ENCODE measurements around the gene MFSD11.
A peak's percentile ranks its signal among the peaks of the same experiment; 100 is the strongest.
"Not testable (repeated sequence)": the region's sequence is repeated elsewhere in the genome, so short reads cannot be mapped to it uniquely, and the experiment has no call there.

Gene MFSD11

DNA sequence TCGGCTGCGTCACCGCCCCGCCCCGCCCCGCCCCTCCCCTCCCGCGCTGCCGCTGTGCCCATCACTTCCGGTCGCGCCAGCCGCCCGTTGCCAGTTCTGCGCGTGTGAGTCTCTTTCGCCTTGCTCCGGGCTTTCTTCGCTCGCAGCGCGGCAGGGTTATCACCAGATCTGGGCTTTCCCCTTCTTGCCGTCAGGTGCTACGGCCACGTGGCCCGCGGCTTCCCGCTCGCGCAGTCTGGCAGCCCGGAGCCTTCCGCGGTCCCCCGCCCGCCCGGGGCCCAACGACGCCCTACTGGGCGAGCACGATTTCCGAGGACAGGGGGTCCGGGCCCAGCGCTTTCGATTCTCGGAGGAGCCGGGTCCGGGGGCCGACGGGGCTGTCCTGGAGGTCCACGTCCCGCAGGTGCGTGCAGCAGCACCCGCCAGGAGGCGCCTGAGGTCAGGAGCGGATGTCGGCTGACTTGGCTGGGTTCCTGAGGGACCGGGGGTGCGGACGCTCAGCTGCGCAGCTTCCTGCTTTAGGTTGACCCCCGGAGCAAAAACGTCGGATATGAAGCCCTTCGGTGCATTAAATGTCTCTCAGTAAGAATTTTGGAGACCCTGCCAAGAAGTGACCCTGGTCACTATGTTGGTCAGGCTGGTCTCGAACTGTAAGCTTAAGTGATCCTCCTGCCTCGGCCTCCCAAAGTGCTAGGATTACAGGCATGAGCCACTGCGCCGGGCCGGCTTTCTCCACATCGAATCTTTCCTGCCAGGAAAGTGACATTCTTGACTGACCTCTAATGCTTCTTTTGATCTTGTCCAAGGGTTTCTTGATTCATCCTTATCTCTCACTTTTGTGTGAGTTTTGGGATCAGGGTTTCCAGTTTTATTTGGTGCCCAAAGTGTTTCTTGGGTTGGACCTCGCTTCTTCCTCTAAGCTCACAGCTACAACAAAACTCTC is 10.9 kb upstream of the MFSD11 start, which contains the start of gene METTL23:
Gene METTL23 (plus strand): TSS at position 64 of the 943 bp plus-strand sequence. CDS start 2,872 bp downstream, outside the sequence.
- DNase-seq (ENCODE audit: low read depth in 2 of 2) = peak in 1 of 2 donors; percentile 62

DNA sequence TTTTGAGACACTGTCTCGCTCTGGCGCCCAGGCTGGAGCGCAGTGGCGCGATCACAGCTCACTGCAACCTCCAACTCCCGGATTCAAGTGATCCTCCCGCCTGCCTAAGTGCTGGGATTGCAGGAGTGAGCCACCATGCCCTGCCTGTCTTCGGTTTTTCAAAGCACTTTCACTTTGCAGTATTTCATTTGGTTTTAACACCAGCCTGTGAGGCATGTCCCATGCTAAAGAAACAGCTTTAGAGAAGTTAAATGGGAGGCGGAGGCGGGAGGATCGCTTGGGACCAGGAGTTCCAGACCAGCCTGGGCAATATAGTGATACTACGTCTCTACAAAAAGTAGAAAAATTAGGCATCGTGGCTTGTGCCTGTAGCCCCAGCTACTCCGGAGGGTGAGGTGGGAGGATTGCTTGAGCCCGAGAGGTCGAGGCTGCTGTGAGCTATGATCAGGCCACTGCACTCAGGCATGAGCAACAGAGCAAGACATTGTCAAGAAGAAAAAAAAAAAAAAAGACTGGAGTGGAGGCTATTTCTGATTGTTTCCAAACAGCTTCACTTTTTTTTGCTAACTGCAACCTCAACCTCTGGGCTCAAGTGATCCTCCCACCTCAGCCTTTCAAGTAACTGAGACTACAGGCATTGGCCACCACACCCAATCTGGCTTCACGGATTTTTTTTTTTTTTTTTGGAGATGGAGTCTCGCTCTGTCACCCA is 10.0 kb upstream of the MFSD11 start:
- DNase-seq (ENCODE audit: low read depth in 2 of 2) = no peak

DNA sequence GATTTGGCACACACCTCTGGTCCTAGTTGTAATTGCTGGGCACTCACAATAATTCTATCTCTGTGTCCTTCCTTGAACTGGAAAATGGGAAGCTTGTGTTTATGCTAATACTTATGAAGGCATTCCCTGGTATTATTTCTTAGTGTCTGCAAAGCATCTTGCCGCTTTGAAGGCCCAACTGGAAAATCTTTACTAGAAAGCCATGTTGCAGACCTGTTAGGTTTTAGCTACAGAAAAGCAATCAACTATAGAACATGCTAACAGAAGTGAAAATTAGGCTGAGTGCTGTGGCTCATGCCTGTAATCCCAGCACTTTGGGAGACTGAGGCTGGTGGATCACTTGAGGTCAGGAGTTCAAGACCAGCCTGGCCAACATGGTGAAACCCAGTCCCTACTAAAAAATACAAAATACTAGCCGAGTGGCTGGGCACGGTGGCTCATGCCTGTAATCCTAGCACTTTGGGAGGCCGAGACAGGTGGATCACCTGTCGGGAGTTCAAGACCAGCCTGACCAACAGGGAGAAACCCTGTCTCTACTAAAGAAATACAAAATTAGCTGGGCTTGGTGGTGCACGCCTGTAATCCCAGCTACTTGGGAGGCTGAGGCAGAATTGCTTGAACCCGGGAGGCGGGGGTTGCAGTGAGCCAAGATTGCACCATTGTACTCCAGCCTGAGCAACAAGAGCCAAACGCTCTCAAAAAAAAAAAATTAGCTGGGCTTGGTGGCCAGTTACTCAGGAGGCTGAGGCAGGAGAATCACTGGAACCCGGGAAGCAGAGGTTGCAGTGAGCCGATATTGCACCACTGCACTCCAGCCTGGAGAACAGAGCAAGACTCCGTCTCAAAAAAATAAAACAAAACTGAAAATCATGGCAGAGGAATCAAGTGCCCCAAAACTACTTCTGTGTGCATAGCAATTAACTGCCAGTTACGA is 5.9 kb upstream of the MFSD11 start:
- not testable (repeated sequence) for DNase-seq (ENCODE audit: low read depth in 2 of 2)

DNA sequence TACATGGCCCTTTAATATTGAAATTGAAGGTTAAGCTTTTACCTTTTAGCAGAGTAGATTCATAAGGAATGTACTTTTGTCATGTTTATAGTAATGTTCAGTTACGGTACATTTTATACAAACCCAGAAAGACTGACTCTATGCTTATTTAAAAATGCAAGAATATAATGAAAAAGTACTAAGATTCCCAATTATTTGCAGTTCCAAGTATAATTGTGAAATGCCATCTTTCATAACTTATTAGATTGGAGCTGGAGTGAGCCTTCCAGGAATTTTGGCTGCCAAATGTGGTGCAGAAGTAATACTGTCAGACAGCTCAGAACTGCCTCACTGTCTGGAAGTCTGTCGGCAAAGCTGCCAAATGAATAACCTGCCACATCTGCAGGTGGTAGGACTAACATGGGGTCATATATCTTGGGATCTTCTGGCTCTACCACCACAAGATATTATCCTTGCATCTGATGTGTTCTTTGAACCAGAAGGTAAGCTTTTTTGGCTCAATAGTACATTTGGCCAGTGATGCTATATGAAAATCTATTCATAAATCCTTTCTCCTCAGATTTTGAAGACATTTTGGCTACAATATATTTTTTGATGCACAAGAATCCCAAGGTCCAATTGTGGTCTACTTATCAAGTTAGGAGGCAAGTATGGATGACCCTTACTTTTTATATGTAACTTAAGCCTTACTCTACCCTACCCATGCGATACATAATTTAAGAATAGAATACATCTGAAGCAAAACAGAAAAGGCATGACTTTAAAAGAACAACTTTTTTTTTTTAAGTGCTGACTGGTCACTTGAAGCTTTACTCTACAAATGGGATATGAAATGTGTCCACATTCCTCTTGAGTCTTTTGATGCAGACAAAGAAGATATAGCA is 4.9 kb upstream of the MFSD11 start:
- DNase-seq (ENCODE audit: low read depth in 2 of 2) = no peak

DNA sequence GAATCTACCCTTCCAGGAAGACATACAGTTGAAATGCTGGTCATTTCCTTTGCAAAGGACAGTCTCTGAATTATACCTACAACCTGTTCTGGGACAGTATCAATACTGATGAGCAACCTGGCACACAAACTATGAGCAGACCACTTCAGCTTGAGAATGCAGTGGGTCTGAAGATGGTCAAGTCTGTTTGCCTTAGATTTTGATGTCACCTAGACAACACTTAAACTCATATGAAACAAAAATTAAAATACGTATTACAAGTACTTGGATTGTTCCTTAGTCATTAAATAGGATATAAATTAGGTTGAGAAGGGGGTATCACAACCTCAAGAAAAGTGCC is 4.3 kb upstream of the MFSD11 start:
- no peak for DNase-seq (ENCODE audit: low read depth in 2 of 2)

DNA sequence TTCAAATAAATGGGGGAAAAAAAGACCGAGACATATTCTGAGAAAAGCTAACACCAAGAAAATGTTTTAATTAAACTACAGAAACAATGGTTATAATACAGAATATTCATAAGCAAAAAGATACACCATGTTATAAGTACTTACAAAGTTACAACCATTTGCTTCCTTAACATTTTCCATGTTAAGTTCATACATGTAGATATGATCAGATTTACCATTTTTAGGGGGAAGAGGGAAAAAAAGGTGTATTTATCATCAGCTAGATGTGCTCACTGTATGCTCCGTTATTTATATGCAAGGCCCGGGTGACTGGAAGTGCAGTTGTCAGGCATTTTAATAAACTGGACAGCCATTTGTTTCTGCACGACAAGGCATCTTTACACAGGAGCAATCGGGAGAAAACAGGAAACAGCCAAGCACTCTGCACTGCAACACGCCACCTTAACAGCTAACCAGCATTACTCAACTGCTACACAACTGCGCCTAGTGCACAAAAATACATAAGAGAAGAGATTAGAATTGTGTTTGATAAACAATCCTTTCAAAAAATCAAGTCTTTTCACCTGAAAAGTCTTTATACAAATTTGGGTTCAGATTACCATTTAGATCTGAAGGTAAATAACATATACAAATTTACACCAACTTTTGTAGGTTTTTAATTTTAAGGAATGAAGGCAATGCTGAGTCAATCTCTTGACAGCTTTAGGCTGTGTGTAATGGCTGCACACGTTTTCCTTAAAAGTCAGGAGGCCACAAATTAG is 3.7 kb upstream of the MFSD11 start:
- no peak for DNase-seq (ENCODE audit: low read depth in 2 of 2)

DNA sequence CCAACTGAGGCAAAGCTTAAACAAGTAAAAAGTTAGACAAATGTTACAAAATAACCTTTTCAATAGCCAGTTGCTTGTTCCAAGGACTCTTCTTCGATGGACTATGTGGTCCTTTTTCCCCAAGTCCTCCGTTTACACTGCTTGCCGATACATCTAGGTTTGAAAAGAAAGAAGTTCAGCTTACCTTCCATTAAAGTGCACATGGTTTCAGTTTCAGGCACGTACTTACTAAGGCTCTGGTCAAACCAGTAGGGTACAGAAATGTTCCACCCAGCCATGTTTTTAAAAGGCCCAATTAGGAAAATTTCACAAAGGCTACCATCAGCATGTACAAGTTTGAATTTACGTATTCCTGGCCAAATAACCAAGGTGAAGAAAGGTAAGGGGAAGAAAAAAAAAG is 2.9 kb upstream of the MFSD11 start:
- DNase-seq (ENCODE audit: low read depth in 2 of 2) = no peak

DNA sequence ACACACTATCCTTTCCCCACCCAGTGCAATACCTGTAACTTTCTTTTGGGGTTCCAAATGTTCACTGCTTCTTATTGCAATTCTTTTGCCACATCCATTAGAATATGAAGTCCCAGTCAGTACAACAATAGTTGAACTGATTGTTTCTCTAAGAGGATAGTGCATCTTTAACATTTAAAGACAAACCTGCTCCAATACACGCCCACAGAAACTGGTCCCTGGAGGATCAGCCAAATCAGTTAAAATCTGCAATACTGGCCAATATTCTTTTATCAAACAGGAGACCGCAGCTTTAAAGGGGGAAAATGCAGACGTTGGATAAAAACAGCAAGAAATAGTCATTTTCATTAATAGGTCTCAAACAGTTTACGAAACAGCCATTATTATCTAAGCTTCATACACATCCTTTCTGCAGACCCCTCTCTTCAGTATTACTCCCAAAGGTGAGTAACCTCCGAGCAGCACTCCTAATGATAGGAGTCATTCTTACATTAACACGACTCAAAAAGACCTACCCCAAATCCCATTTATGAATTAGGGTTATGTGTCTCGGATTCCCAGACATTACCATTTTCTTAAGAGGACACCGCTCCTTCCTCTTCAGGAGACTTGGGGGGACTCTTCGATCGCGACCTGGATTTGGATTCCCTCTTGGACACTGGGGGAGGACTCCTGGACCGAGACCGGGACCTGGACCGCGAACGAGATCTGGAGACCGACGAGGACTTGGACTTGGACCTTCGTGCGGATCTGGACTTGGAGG is 2.2 kb upstream of the MFSD11 start:
- no peak for DNase-seq (ENCODE audit: low read depth in 2 of 2)

DNA sequence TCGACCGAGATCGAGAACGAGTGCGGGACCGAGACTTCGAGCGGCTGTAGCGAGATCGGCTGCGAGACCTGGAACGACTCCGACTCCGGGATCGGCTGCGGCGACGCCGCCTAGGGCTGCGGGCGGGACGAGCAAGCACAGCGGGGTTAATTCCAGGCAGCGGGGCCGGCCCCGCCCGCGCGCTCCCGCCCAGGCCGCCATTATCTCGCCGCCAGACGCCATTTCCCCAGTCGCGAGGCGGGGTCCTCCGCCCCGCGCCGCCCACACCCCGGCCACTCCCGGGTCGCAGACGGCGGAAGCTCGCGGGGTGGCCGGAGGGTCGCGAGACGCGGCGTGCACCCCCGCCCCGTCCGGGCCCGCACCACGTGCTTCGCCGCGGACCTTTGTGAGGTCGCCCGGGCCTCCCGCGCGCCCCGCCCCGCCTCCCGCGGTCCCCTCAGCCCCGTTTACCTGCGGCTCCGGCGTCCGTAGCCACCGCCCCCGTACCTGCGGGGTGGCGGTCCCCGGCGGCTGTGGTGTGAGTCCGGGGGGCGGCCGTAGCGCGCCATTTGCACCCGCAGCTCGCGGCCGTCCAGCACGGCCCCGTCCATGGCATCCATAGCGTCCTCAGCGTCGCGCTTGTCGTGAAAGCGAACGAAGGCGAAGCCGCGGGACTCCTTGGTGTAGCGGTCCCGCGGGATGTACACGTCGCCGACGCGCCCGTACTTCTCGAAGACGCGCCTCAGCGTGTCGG is 1.4 kb upstream of the MFSD11 start:
- no peak for DNase-seq (ENCODE audit: low read depth in 2 of 2)

DNA sequence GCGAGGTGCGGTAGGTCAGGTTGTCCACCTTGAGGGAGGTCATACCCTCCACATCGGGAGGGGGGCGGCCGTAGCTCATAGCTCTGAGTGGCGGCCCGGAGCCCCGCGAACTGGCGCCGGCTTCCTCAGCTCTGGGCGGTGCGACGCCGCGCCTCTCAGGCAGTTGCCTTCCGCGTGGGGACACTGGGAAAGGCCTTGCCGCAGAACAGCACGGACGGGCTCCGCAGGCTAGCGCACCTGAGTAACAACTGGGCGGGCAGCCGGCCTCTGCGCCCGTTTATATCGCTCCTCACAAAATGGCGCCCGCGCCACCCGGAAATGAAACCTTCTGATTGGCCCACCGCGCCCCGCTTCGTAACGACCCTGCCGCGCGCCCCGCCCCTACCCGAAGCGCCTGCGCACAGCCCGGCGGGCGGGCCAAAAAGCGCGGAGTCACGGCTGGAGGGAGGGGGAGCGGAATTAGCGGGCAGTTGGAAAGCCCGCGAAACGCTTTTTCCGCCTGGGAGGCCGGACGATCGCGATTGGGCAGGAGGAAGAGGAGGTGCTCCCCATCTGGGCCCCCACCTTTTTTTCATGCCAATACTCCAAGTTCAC is 740 bp upstream of the MFSD11 start, which contains the start of gene SRSF2:
Gene SRSF2 (minus strand): TSS at position 250 of the 594 bp plus-strand sequence. CDS start 171 bp downstream, at position 79.
- DNase-seq (ENCODE audit: low read depth in 2 of 2) = peak; percentile 96 to 97

DNA sequence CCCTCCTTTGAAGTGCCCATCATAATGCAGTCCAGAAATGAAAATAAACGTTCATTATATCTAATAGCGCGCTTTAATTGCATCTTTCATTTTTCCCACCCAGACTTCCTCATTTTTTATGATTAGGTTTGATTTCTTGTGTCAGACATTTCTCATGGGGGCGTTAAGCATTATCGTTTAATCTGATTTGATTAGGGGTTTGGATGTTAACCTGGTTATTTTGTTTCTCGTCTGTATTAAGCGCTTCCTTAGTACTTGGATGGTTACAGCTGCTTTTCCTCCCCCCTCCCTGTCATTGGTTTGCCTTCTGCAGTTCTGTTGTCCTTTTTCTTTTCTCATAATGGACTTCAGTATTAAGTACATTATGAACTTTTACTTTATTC is 540 bp downstream of the MFSD11 start:
- DNase-seq (ENCODE audit: low read depth in 2 of 2) = no peak

DNA sequence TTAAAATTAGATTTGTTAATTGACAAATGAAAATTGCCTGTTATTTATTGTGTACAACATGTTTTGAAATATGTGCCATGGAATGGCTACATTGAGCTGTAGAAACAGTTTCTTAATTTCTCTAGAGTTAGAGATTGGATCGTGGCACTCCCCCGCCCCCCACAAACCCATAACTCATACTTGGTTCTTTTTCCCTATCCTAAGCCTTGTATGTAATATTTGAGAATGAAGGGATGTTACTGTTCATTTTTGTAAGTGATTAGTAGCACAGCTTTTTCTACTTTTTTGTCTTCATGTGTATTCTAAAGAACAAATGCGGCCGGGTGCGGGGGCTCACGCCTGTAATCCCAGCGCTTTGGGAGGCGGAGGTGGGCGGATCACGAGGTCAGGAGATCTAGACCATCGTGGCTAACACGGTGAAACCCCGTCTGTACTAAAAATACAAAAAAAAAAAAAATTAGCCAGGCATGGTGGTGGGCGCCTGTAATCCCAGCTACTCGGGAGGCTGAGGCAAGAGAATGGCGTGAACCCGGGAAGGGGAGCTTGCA is 1.7 kb downstream of the MFSD11 start:
- not testable (repeated sequence) for DNase-seq (ENCODE audit: low read depth in 2 of 2)

DNA sequence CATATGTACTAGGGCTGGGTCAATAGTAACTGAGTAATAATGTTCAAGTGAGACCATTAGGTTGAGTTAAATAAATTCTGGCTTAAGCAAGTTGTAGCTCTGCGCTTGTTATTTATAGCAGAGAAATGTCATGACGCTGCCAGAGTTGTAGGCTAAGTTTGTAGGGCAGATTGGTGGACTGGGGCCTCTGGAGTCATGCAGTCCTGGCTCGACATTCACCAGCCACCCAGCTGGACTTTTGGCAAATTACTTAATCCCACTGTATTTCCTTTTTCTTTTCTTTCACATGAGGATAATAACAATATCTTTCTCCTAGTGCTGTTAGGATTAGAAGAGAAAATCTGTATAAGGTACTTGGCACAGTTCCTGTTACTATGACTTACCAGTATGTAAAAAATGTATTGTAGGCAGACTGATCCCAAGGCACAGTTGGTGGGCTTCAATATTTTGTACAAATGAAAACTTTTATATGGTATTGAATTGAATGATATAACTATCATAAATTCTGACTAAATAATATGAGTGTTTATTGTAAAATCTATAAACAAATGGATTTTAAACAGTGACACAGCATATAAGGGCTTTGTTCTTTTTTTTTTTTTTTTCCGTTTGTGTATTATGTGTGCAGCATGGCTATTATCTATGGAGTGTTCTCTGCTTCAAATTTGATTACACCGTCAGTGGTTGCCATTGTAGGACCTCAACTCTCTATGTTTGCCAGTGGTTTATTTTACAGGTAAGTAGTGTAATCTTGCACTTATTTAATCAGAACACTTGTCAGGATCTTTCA is 2.6 kb downstream of the MFSD11 start:
- DNase-seq (ENCODE audit: low read depth in 2 of 2) = no peak

DNA sequence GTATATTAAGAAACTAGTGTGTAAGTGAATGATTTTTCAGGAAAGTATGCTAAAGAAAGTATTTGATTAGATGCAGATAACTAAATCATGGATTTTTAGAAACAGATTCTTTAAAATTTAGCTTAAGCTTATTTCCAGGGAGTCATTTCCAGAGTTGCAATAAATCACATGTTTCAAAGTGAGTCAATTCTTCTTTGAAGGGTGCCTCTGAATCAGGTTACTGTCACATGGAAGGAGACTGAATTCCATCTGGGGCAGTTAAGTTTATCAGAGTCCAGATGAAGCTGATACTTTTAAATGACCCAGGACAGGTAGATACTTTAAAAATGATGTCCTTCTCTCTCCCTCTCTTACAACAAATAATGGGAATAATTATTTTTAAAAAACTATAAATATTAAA is 5.0 kb downstream of the MFSD11 start:
- DNase-seq (ENCODE audit: low read depth in 2 of 2) = no peak

DNA sequence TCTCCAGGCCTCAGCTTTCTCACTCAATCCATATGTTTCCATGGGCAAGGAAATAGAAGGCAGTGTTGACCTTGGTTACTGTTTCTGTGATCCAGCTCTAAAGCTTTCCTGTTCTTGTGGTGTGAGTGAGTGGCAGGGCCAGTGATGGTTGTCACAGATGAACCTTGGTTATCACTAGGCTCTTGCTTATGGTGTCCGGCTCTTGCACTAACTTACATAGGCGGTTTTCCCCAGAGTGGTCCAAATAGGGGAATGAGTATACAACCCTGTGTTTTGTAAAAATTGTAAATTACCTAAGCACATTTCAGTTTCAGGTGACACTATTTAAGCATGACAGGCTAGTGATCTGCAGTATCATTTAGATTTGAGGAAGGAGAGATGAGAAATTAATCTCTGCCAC is 6.8 kb downstream of the MFSD11 start:
- no peak for DNase-seq (ENCODE audit: low read depth in 2 of 2)

DNA sequence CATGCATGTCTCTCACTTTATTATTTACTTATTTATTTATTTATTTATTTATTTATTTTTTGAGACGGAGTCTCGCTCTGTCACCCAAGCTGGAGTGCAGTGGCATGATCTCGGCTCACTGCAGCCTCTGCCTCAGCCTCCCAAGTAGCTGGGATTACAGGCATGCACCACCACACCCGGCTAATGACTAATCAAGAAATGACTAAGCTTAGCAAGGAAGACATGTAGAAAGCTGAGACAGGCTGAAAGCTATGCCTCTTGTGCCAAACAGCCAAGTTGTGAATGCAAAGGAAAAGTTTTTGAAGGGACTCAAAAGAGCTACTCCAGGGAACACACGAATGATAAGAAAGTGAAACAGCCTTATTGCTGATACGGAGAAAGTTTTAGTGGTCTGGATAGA is 7.9 kb downstream of the MFSD11 start:
- not testable (repeated sequence) for DNase-seq (ENCODE audit: low read depth in 2 of 2)
